OCI-LY3 (cell line): ENCODE measurements around the gene CNTFR.

Experiments
- CTCF ChIP-seq: fragments of 200-600, 300-600 bp; sonication (generic); IDR thresholded peaks from 2 replicates; pipeline ENCODE4 v1.5.1; 2014; ENCODE audit warnings: antibody characterized with exemption, low read length, low read depth
- EZH2phosphoT487 ChIP-seq: fragments of 200-600 bp; shearing (Covaris generic); IDR thresholded peaks from 2 replicates; pipeline ENCODE4 v1.6.1; 2018; ENCODE audit warnings: antibody characterized with exemption, mixed run types, low read depth

- TF ChIP-seq CTCF (no peak), EZH2phosphoT487 (no peak)
These were observed 34.1 kb upstream of the CNTFR start for GRCh38 chr9:34623374-34624235.
